Embryonic facial prominence (tissue), 1 donor: ENCODE measurements around the gene HSP90AA1.
A peak's percentile ranks its signal among the peaks of the same experiment; 100 is the strongest.
"Not testable (repeated sequence)": the region's sequence is repeated elsewhere in the genome, so short reads cannot be mapped to it uniquely, and the experiment has no call there.

ENCODE experiments used
- DNase-seq: peaks from one replicate; pipeline ENCODE4 v3.0.0-alpha.2; 2016; ENCODE audit errors: extremely low spot score

HSP90AA1 gene

GRCh38 chr14:102086972-102087761 lies at the start of gene HSP90AA1:
TSS of gene HSP90AA1 (minus strand) at chr14:102087044. CDS start at chr14:102086378, 666 bp downstream.
- DNase-seq: peak; percentile 87

GRCh38 chr14:102135456-102135855 lies 48.6 kb upstream of the HSP90AA1 start:
- not testable (repeated sequence) for DNase-seq

GRCh38 chr14:102134719-102135118 lies 47.9 kb upstream of the HSP90AA1 start:
- not testable (repeated sequence) for DNase-seq

- DNase-seq: not testable (repeated sequence)
These were observed 47.2 kb upstream of the HSP90AA1 start for GRCh38 chr14:102134021-102134420.

GRCh38 chr14:102131741-102132140 lies 44.9 kb upstream of the HSP90AA1 start:
- no peak for DNase-seq

GRCh38 chr14:102126807-102127455 lies 40.1 kb upstream of the HSP90AA1 start:
- no peak for DNase-seq

- DNase-seq: no peak
These were observed 38.7 kb upstream of the HSP90AA1 start for GRCh38 chr14:102125546-102125945.

- DNase-seq: no peak
These were observed 37.6 kb upstream of the HSP90AA1 start for GRCh38 chr14:102124419-102124818.

- DNase-seq: no peak
These were observed 34.7 kb upstream of the HSP90AA1 start for GRCh38 chr14:102121567-102121966.

- DNase-seq: no peak
These were observed 34.0 kb upstream of the HSP90AA1 start for GRCh38 chr14:102120888-102121287.

- no peak for DNase-seq
These were observed 31.0 kb upstream of the HSP90AA1 start for GRCh38 chr14:102117852-102118251.

GRCh38 chr14:102116361-102117180 lies 29.7 kb upstream of the HSP90AA1 start:
- DNase-seq: no peak

- no peak for DNase-seq
These were observed 24.3 kb upstream of the HSP90AA1 start for GRCh38 chr14:102111101-102111500.

- not testable (repeated sequence) for DNase-seq
These were observed 22.5 kb upstream of the HSP90AA1 start for GRCh38 chr14:102109332-102109731.

GRCh38 chr14:102105369-102105768 lies 18.5 kb upstream of the HSP90AA1 start:
- no peak for DNase-seq

- no peak for DNase-seq
These were observed 16.3 kb upstream of the HSP90AA1 start for GRCh38 chr14:102103062-102103695.

- no peak for DNase-seq
These were observed 10.7 kb upstream of the HSP90AA1 start for GRCh38 chr14:102097441-102098135.

- DNase-seq: peak; percentile 34
These were observed 9.8 kb upstream of the HSP90AA1 start for GRCh38 chr14:102096569-102097188.

- no peak for DNase-seq
These were observed 9.2 kb upstream of the HSP90AA1 start for GRCh38 chr14:102095871-102096568.
